ENCODE data around the gene RAB3GAP2. TPM values are rescaled to one million over a fixed set of nuclear protein-coding genes. Genes with fewer than 3 reads are reported as not detected.
A peak's percentile ranks its signal among the peaks of the same experiment; 100 is the strongest.
"Not testable (repeated sequence)": the region's sequence is repeated elsewhere in the genome, so short reads cannot be mapped to it uniquely, and the experiment has no call there.

The RAB3GAP2 gene
- total RNA-seq, 1 donor from 2014 or later: 26.1 TPM

- Histone ChIP-seq H3K27me3 (ENCODE audit: control insufficient read depth, insufficient read depth, low read length) (no peaks in the 10 kb centered on the region), H3K4me3 (ENCODE audit: low read depth, low read length) (no peak overlapping the region), H3K36me3 (ENCODE audit: control insufficient read depth, insufficient read depth, low read length) (no peaks in the 10 kb centered on the region)
- TF ChIP-seq, protein P1, sequence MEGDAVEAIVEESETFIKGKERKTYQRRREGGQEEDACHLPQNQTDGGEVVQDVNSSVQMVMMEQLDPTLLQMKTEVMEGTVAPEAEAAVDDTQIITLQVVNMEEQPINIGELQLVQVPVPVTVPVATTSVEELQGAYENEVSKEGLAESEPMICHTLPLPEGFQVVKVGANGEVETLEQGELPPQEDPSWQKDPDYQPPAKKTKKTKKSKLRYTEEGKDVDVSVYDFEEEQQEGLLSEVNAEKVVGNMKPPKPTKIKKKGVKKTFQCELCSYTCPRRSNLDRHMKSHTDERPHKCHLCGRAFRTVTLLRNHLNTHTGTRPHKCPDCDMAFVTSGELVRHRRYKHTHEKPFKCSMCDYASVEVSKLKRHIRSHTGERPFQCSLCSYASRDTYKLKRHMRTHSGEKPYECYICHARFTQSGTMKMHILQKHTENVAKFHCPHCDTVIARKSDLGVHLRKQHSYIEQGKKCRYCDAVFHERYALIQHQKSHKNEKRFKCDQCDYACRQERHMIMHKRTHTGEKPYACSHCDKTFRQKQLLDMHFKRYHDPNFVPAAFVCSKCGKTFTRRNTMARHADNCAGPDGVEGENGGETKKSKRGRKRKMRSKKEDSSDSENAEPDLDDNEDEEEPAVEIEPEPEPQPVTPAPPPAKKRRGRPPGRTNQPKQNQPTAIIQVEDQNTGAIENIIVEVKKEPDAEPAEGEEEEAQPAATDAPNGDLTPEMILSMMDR (IDR thresholded peaks at IDR 0.05; ENCODE audit: insufficient read depth, low read length, severe bottlenecking): peak; percentile 46
- DNase-seq (ENCODE audit: low read depth): peak; percentile 35
- FAIRE-seq: no peak
Measured at GRCh38 chr1:220217383-220217988, 54.8 kb downstream of the RAB3GAP2 start.

DNA sequence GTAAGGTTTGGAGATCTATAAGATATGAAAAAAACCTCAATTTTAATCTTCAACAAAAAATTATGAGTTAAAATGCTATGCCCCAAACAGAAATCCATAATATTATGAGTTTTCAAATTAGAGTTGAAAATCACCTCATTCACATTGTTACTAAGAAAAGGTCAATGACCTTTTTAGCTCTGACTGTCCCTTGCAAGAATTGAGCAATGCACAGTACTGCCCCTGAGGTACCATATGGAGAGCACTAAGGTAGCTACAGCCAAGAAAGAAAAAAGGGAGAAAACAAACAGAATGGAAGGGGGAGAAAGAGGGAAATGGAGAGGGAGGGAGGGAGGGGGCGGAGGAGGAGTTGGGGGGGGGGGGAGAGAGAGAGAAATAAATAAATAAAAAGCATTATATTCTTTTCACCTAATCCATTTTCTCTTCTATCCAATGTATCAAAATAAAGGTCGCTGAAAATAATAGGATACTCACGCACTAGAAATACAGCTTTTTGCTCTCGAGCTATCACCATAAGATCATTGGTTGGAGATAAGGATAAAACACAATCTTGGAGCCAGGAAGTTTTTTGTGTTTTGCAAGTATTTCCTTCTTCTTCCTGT lies 58.8 kb downstream of the RAB3GAP2 start:
- TF ChIP-seq, protein P1 (IDR thresholded peaks at IDR 0.05; ENCODE audit: insufficient read depth, low read length, severe bottlenecking): no peak
- peaks cover 2% of the 10 kb centered on the region for H3K36me3 ChIP-seq (ENCODE audit: control insufficient read depth, insufficient read depth, low read length)
- DNase-seq (ENCODE audit: low read depth) (no peak), FAIRE-seq (no peak)
- no peaks in the 10 kb centered on the region for H3K27me3 ChIP-seq (ENCODE audit: control insufficient read depth, insufficient read depth, low read length)
- H3K4me3 ChIP-seq (ENCODE audit: low read depth, low read length): no peak overlapping the region

- Histone ChIP-seq H3K4me3 (ENCODE audit: low read depth, low read length) (no peak overlapping the region), H3K36me3 (ENCODE audit: control insufficient read depth, insufficient read depth, low read length) (peaks cover 6% of the 10 kb centered on the region), H3K27me3 (ENCODE audit: control insufficient read depth, insufficient read depth, low read length) (no peaks in the 10 kb centered on the region)
- TF ChIP-seq, protein P1 (IDR thresholded peaks at IDR 0.05; ENCODE audit: insufficient read depth, low read length, severe bottlenecking): no peak
- no peak for DNase-seq (ENCODE audit: low read depth)
- FAIRE-seq: no peak
Measured at GRCh38 chr1:220207411-220207810, 64.8 kb downstream of the RAB3GAP2 start.

DNA sequence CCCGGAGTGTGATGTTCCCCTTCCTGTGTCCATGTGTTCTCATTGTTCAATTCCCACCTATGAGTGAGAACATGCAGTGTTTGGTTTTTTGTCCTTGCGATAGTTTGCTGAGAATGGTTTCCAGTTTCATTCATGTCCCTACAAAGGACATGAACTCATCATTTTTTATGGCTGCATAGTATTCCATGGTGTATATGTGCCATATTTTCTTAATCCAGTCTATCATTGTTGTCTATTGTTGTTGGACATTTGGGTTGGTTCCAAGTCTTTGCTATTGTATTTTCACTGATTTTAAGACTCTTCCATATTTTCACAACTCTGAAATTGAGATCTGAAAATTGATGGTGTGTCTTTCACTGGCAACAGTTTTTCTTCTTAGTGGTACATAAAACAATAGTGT lies 67.5 kb downstream of the RAB3GAP2 start:
- H3K27me3 ChIP-seq (ENCODE audit: control insufficient read depth, insufficient read depth, low read length); FAIRE-seq; DNase-seq (ENCODE audit: low read depth); H3K4me3 ChIP-seq (ENCODE audit: low read depth, low read length): not testable (repeated sequence)
- H3K36me3 ChIP-seq (ENCODE audit: control insufficient read depth, insufficient read depth, low read length): peaks cover 12% of the 10 kb centered on the region

- Histone ChIP-seq H3K27me3 (ENCODE audit: control insufficient read depth, insufficient read depth, low read length) (no peaks in the 10 kb centered on the region), H3K4me3 (ENCODE audit: low read depth, low read length) (no peak overlapping the region), H3K36me3 (ENCODE audit: control insufficient read depth, insufficient read depth, low read length) (peaks cover 12% of the 10 kb centered on the region)
- TF ChIP-seq, protein P1 (IDR thresholded peaks at IDR 0.05; ENCODE audit: insufficient read depth, low read length, severe bottlenecking): no peak
- no peak for DNase-seq (ENCODE audit: low read depth)
- no peak for FAIRE-seq
Measured at GRCh38 chr1:220203816-220204215, 68.4 kb downstream of the RAB3GAP2 start.

- FAIRE-seq: no peak
- DNase-seq (ENCODE audit: low read depth): no peak
- Histone ChIP-seq H3K27me3 (ENCODE audit: control insufficient read depth, insufficient read depth, low read length) (no peaks in the 10 kb centered on the region), H3K4me3 (ENCODE audit: low read depth, low read length) (no peak overlapping the region), H3K36me3 (ENCODE audit: control insufficient read depth, insufficient read depth, low read length) (peaks cover 10% of the 10 kb centered on the region)
- TF ChIP-seq, protein P1 (IDR thresholded peaks at IDR 0.05; ENCODE audit: insufficient read depth, low read length, severe bottlenecking): no peak
Measured at GRCh38 chr1:220198186-220199005, 73.9 kb downstream of the RAB3GAP2 start.
